Myometrial cell (primary cell): Measurements from ENCODE around the gene TAS2R50. TPM values are rescaled to one million over a fixed set of nuclear protein-coding genes. Genes with fewer than 3 reads are reported as not detected.

ENCODE experiments used
- total RNA-seq: library from RNA; depleted of rRNA; stranded (reverse); fragments of >200 nt; gene quantifications from 2 replicates; pipeline ENCODE4 v1.2.3, GENCODE V29; 2015

The TAS2R50 gene, protein sequence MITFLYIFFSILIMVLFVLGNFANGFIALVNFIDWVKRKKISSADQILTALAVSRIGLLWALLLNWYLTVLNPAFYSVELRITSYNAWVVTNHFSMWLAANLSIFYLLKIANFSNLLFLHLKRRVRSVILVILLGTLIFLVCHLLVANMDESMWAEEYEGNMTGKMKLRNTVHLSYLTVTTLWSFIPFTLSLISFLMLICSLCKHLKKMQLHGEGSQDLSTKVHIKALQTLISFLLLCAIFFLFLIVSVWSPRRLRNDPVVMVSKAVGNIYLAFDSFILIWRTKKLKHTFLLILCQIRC
- total RNA-seq = 0.53 TPM in 1 of 2 replicates, not detected in the other

DNA sequence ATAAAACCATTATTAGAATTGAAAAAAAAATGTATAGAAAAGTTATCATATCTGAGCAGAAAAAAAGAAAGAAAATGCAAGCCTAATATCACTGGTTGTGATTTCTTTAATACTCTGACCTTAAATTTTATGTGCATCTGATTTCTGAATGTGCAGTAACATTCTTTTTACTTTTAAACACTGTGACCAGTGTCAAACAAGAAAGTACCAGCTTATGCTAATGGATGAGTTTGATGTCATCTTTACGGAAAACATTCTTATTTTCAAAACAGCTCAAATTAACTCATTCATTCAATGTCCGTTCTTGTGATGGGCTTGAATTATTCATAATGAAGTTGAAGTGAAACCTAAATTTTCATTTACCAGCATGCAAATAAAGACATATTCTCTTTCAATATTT lies at the start of gene TAS2R50:
Gene TAS2R50, minus strand, starts transcription at position 101 of the 400 bp plus-strand sequence. Its CDS starts 52 bp downstream, at position 49.

DNA sequence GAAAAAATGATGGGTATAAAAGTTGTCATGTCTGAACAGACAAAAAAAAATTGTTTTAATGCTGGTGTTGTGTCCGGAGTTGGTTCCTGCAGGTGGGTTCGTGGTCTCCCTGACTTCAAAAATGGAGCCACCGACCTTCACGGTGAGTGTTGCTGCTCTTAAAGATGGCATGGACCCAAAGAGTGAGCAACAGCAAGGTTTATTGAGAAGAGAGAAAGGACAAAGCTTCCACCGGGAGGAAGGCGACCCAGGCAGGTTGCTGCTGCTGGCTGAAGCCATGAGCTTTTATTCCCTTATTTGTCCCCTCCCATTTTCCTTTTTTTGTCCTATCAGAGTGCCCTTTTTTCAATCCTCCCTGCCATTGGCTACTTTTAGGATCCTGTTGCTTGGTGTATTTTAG lies 44.6 kb upstream of the TAS2R50 start, which contains the start of gene TAS2R31:
Gene TAS2R31, minus strand, starts transcription at position 101 of the 400 bp plus-strand sequence. Its CDS starts 72 bp downstream, at position 29.

DNA sequence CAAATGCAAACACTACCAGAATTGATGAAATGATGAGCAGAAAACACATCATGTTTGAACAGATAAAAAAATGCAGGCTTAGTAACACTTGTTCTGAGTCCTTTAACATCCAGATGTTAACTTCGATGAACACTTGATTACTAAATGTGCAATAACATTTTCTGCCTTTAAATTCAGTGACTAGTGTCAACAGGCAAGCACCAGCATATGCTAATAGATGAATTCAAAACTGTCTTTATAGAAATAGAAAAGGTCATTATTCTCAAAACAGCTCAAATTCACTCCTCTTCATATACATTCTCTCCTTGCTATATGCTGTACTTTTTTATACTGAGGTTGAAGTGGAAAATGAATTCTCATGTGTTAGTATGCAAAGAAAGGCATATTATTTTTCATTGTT lies 35.8 kb upstream of the TAS2R50 start, which contains the start of gene TAS2R19:
Gene TAS2R19, minus strand, starts transcription at position 101 of the 400 bp plus-strand sequence. Its CDS starts 49 bp downstream, at position 52.

DNA sequence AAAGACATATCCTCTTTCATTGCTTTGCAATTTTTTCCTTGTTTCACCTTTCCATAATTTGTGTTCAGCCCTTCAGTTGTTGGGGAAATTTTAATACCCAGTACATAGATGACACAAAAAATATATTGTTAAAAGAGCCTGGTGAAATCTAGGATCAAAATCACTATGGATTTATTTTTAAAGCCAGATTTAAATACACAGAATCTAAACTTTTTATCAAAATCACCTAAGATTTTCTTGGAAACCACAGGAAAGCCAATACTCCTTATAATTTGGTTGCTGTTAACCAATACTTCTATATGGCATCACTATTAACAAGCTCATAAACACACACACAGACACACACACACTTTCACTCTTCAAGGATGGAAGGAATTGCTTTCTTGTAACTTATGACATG lies 11.5 kb upstream of the TAS2R50 start, which contains the start of gene TAS2R20:
Gene TAS2R20, minus strand, starts transcription at position 101 of the 400 bp plus-strand sequence. CDS start 429 bp downstream, outside the sequence.

DNA sequence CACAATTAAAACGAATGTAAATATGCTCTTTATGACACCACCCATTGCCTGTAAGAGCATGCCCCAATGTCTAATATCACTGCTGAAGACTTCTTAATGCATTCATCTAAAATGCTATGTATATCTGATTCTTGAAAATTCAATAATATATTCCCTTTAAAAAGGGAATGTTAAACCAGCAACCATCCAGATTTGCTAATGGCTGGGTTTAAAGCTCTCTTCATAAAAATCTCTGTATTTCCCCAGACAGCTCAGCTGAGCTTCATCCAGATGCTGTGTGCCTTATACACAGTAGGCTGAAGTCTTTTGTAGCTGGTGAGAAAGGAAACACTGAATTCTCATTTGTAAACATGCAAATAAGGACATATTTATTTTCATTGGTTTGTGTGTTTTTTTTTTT lies 47.5 kb downstream of the TAS2R50 start, which contains the start of gene TAS2R14:
Gene TAS2R14, minus strand, starts transcription at position 101 of the 400 bp plus-strand sequence. Its CDS starts 56 bp downstream, at position 45.

Other genes starting within 250 kb of the TAS2R50 start
- not detected in 2 replicates for gene TAS2R7, start 184.3 kb downstream of the TAS2R50 start, total RNA-seq
- gene TAS2R8, start 179.6 kb downstream of the TAS2R50 start, total RNA-seq = not detected in 2 replicates
- not detected in 2 replicates for gene TAS2R9, start 176.7 kb downstream of the TAS2R50 start, total RNA-seq
- not detected in 2 replicates for gene TAS2R10, start 160.6 kb downstream of the TAS2R50 start, total RNA-seq
- gene PRR4, start 137.4 kb downstream of the TAS2R50 start, total RNA-seq = not detected in 2 replicates
- gene PRH1, start 102.7 kb downstream of the TAS2R50 start, total RNA-seq = 3.4 and 5.5 TPM in 2 replicates
- 0.18 TPM in 1 of 2 replicates, not detected in the other for gene TAS2R13, start 77.3 kb downstream of the TAS2R50 start, total RNA-seq
- gene PRH2, start 57.7 kb downstream of the TAS2R50 start, total RNA-seq = not detected in 2 replicates
- gene TAS2R14, start 47.6 kb downstream of the TAS2R50 start, total RNA-seq = 0.29 and 1.4 TPM in 2 replicates
- 0.35 TPM in 1 of 2 replicates, not detected in the other for gene TAS2R20, start 11.4 kb upstream of the TAS2R50 start, total RNA-seq
- gene TAS2R19, start 35.7 kb upstream of the TAS2R50 start, total RNA-seq = not detected in 2 replicates
- gene TAS2R31, start 44.5 kb upstream of the TAS2R50 start, total RNA-seq = 0.18 TPM in 1 of 2 replicates, not detected in the other
- 0.18 TPM in 1 of 2 replicates, not detected in the other for gene TAS2R46, start 75.4 kb upstream of the TAS2R50 start, total RNA-seq
- 0.35 TPM in 1 of 2 replicates, not detected in the other for gene TAS2R43, start 105.4 kb upstream of the TAS2R50 start, total RNA-seq
- gene TAS2R30, start 147.7 kb upstream of the TAS2R50 start, total RNA-seq = not detected in 2 replicates
- 8.1 and 9.6 TPM in 2 replicates for gene SMIM10L1, start 184.3 kb upstream of the TAS2R50 start, total RNA-seq
- not detected in 2 replicates for gene TAS2R42, start 200.0 kb upstream of the TAS2R50 start, total RNA-seq